ENCODE measurements around the gene ZNF273.

GRCh38 chr7:64959072-64959747 is 56.1 kb downstream of the ZNF273 start:
- TF ChIP-seq CTCF (IDR thresholded peaks at IDR 0.05 in 4 of 5, conservative IDR thresholded peaks at IDR 0.05 in 1 of 5) (no peak), POLR2A (IDR thresholded peaks at IDR 0.05) (no peak)
